Mesothelial cell of epicardium (in vitro differentiated cells): ENCODE data around the gene TOB2. TPM values are rescaled to one million over a fixed set of nuclear protein-coding genes. Genes with fewer than 3 reads are reported as not detected.

Experiments used
- DNase-seq, 2 experiments: peaks; one replicate each; pipeline ENCODE4 v3.0.0; 2021; ENCODE audit warnings: low spot score in 2 of 2; ENCODE audit not compliant: unreplicated experiment in 2 of 2
- H3K27ac Mint-ChIP-seq: 2 replicates; pipeline ENCODE4 v1.8.0; 2021; ENCODE audit warnings: mixed read lengths
- H3K27me3 Mint-ChIP-seq: 2 replicates; pipeline ENCODE4 v1.8.0; 2021; ENCODE audit warnings: low read depth, mixed read lengths
- H3K36me3 Mint-ChIP-seq: 2 replicates; pipeline ENCODE4 v1.8.0; 2021; ENCODE audit warnings: mixed read lengths
- H3K4me1 Mint-ChIP-seq: 2 replicates; pipeline ENCODE4 v1.8.0; 2021; ENCODE audit warnings: mixed read lengths
- H3K4me3 Mint-ChIP-seq: 2 replicates; pipeline ENCODE4 v1.8.0; 2021; ENCODE audit warnings: mild to moderate bottlenecking, moderate library complexity, mixed read lengths
- H3K9me3 Mint-ChIP-seq: 2 replicates; pipeline ENCODE4 v1.8.0; 2021; ENCODE audit warnings: mixed read lengths
- CTCF ChIP-seq: fragments of 200-600 bp; sonication (generic); IDR thresholded peaks from one replicate; pipeline ENCODE4 v1.5.0; 2021; ENCODE audit warnings: antibody characterized with exemption; ENCODE audit not compliant: unreplicated experiment
- total RNA-seq: library from RNA; stranded (reverse); gene quantifications from 3 replicates; pipeline ENCODE4 v1.2.1, GENCODE V29; 2021

Gene TOB2
- total RNA-seq, 1 donor from 2014 or later: 42.1 TPM

GRCh38 chr22:41480397-41480735 lies 33.8 kb upstream of the TOB2 start:
- Mint-ChIP-seq H3K36me3 (no peaks in the 10 kb centered on the region), H3K27ac (no peak overlapping the region)

GRCh38 chr22:41479671-41480396 lies 33.2 kb upstream of the TOB2 start:
- Mint-ChIP-seq H3K9me3 (no peaks in the 10 kb centered on the region), H3K27me3 (no peaks in the 10 kb centered on the region), H3K27ac (no peak overlapping the region), H3K36me3 (no peaks in the 10 kb centered on the region), H3K4me1 (no peaks in the 10 kb centered on the region), H3K4me3 (no peak overlapping the region)
- no peak for DNase-seq
- no peak for TF ChIP-seq CTCF

More at GRCh38 chr22:41480397-41480735, 33.8 kb upstream of the TOB2 start:
- Mint-ChIP-seq H3K4me3 (no peak overlapping the region), H3K27me3 (no peaks in the 10 kb centered on the region), H3K4me1 (no peaks in the 10 kb centered on the region), H3K9me3 (no peaks in the 10 kb centered on the region)
- no peak for DNase-seq
- no peak for TF ChIP-seq CTCF

GRCh38 chr22:41478891-41479521 lies 32.4 kb upstream of the TOB2 start:
- Mint-ChIP-seq H3K4me3 (no peak overlapping the region), H3K9me3 (no peaks in the 10 kb centered on the region), H3K36me3 (no peaks in the 10 kb centered on the region), H3K27me3 (no peaks in the 10 kb centered on the region), H3K27ac (no peak overlapping the region), H3K4me1 (no peaks in the 10 kb centered on the region)
- no peak for TF ChIP-seq CTCF
- no peak for DNase-seq

GRCh38 chr22:41478473-41478872 lies 31.9 kb upstream of the TOB2 start:
- no peak for DNase-seq
- Mint-ChIP-seq H3K36me3 (no peaks in the 10 kb centered on the region), H3K27ac (no peak overlapping the region), H3K4me1 (no peaks in the 10 kb centered on the region), H3K4me3 (no peak overlapping the region), H3K27me3 (no peaks in the 10 kb centered on the region), H3K9me3 (no peaks in the 10 kb centered on the region)
- TF ChIP-seq CTCF: no peak

GRCh38 chr22:41474872-41475451 lies 28.4 kb upstream of the TOB2 start:
- no peak for DNase-seq
- Mint-ChIP-seq H3K4me3 (no peak overlapping the region), H3K9me3 (no peaks in the 10 kb centered on the region), H3K27me3 (no peaks in the 10 kb centered on the region), H3K36me3 (no peaks in the 10 kb centered on the region), H3K4me1 (peaks cover 8% of the 10 kb centered on the region), H3K27ac (no peak overlapping the region)
- no peak for TF ChIP-seq CTCF
